Gastrocnemius medialis (tissue), 4 donors: ENCODE measurements around the gene DGCR2.

Source experiments
- CTCF ChIP-seq, 5 experiments: fragments of 450-650 bp in 3 of 5; fragments of 200-600 bp in 2 of 5; sonication (generic) in 2 of 5; IDR thresholded peaks in 4 of 5; conservative IDR thresholded peaks in 1 of 5; 1 replicate in 4 of 5; 2 replicates in 1 of 5; pipeline ENCODE4 v1.5.1; 2016 to 2019; ENCODE audit warnings: antibody characterized with exemption in 5 of 5, mild to moderate bottlenecking in 3 of 5, moderate library complexity in 3 of 5
- POLR2A ChIP-seq, 2 donors: fragments of 450-650 bp; IDR thresholded peaks; one replicate each; pipeline ENCODE4 v1.6.1; 2017; ENCODE audit warnings: antibody characterized with exemption in 2 of 2, mild to moderate bottlenecking in 2 of 2, moderate library complexity in 2 of 2

DNA sequence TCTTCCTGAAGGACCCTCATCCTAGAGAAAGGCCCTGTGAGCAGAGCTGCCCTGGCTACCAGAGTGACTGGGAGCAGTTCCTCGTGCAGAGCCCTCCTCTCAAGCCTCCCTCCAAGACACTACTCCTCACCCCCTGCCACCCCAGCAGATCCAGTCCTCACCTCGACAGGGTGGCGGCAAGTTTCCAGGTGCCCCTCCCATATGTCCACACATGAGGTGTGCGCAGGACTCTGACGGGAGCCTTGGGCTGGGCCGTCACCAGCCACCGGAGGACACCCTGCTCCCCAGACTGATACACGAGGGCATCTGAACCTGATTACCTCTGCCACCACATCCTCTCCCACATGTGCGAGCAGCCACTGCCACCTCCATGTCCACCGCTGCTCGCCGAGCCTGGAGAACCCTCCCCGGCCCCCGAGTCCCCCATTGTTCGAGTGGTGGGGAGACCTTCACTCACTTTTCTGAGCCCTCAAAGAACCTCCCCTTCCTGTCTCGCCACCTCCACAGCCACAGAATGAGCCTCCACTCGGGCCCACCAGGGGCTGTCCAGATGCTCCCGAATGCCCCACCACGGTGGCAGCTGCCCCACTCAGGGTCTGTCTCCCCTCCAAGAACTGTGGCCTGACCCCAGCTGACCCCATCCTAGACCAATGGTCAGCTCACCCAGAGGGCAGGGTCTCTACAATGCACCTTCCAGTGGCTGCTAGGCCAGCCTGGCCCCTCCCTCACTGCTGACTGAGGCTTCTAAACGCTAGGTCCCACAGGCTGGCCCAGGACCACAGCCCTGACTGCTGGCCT, 62.5 kb downstream of the DGCR2 start:
- no peak for TF ChIP-seq CTCF (IDR thresholded peaks at IDR 0.05 in 4 of 5, conservative IDR thresholded peaks at IDR 0.05 in 1 of 5)
- no peak for TF ChIP-seq POLR2A (IDR thresholded peaks at IDR 0.05)
